GM18508 (cell line): ENCODE data around the gene SND1.

Experiments
- ATAC-seq: cut with Tn5 transposase; IDR thresholded peaks from one replicate; pipeline ENCODE4 v1.9.1; 2021; ENCODE audit warnings: moderate number of reproducible peaks; ENCODE audit not compliant: insufficient read depth, unreplicated experiment

The SND1 gene

DNA sequence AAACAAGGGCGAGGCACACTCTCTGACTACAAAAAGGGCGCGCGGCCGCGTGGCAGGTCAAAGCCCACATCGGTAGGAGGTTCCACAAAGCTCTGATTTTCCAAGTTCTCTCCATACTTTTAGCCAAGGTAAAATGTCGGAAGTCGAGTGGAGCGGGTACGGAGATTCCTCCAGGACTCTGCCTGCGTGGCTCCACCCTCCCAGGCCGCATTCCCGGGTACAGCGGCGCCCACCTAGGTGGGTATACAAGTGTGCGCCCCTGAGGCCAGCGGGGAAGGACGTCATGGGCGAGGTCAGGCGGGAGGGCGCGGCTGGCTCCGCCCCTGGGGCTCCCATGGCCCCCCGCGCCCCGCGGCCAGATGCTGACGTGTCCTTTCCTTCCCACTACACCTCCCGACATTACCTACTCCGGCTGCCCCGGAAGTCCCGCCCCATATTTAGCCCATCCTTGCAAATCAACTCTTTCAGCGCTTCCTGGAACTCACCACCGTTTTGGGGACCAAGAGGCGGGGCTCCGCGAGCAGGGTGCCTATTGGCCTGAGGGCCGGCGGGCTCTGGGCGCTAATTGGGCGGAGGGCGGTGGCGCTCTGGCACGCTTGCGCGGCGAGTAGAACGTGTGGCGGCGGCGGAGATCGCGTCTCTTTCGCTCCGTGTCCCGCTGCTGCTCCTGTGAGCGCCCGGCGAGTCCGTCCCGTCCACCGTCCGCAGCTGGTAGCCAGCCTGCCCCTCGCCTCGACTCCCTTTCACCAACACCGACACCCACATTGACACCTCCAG lies at the start of gene SND1:
TSS of gene SND1 (plus strand) at position 639 of the 777 bp plus-strand sequence. CDS start 180 bp downstream, outside the sequence.
- peak; percentile 98 for ATAC-seq

GRCh38 chr7:127608446-127608845 lies 43.5 kb upstream of the SND1 start:
- ATAC-seq = no peak

DNA sequence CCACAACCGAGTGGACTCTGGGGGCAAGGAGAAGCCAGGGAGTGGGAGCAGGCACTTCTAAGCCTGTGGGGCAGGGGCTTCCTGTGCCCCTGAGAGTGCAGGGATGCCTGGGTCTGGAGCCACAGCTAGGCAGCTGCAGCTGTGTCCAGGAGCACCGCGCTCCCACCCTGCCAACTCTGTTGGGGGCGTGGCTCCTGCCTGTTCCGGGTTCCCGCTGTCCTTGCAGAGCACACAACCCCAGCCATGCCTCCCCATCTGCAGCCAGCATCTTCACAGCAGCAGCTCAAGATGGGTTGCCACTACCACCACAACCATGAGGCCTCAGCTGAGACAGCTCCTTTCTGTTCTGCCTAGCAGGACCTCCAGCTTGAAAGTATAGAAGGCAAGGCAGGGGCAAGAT lies 42.7 kb upstream of the SND1 start:
- ATAC-seq = no peak

DNA sequence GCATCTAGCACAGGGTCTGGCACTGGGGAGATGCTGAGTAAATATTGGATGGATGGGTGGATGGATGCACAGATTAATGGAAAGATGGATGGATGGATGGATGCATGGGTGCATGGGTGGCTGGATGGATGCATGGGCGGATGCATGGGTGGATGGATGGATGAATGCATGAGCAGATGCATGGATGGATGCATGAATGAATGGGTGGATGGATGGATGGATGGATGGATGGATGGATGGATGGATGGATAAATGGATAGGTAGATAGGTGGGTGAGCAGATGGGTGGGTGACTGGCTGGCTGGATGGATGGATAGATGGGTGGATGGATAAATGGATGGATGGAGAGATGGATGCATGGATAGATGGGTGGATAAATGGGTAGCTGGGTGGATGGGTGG lies 39.7 kb upstream of the SND1 start:
- ATAC-seq = no peak

GRCh38 chr7:127616724-127617123 lies 35.3 kb upstream of the SND1 start:
- no peak for ATAC-seq

DNA sequence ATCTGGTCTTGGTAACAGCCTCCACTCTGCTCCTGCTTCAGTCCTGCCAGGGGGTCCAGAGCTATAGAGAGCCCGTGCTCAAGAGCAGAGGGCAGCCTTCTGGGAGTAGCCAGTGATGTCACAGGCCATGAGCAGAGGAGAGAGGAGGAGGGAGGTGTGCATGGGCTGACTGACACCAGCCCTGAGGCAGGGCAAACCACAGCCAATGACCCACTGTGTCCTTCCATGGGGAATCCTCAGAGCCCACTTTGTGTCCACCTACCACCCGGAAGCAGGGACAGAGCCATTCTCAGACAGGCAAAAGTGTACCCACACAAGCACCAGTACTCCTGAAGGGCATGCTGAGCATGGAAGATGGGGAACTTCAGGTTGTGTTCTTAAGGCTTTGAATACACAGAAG lies 34.0 kb upstream of the SND1 start, which contains the start of gene PAX4:
TSS of gene PAX4 (minus strand) at position 101 of the 400 bp plus-strand sequence. CDS start 2,214 bp downstream, outside the sequence.
- no peak for ATAC-seq

DNA sequence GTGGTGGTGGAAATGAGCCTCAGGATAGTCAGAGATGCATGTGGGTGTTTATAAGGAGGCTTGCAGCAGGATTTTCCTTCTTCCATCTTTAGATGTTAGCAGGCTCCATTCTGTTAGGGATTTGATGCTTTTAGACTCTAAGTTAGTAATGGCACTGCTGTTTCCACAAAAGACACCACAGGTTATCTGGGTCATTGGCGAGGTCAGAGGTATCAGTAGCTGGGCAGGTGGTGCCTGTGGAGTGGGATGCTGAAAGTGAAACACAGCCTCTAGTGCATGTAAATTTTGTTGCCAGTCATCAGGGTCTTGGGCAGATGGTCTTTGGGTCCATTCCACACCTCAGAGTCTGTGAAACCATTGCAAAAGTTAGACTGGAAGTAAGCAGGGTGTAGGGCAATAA lies 33.2 kb upstream of the SND1 start:
- no peak for ATAC-seq

DNA sequence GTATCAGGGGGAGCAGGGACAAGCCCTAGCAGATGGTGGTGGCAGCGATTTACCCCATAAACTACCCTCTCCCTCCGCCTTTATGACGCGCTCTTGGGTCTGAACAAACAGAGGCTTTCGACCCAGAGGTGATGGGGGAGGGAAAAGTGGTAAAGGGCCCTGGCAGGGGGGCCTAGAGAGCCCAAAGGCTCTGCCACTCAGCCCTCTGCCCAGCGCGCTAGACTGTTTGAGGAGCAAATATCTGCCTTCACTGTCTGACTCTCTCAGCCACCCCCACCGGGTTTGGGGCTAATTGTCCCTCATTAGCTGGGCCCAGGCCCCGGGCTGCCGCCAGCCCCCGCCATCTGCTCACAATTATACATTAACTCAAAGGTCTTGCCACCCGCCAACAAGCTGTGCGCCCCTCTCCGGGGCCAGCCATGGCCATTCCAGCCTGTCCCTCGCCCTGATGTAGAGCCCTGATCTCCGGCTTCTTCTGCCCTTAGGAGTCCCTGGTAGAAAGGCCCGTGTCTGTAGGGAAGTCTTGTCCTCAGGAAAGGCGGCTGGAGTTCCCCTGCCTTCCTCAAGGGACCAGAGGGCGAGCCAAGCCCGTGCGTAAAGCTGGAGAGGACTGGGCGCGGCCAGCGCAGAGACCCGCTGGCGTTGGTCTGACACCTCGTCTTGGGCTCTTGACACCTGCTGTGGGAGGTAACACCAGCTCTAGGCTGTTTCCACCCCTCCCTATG lies 32.2 kb upstream of the SND1 start:
- no peak for ATAC-seq

GRCh38 chr7:127620406-127621233 lies 31.4 kb upstream of the SND1 start:
- no peak for ATAC-seq

DNA sequence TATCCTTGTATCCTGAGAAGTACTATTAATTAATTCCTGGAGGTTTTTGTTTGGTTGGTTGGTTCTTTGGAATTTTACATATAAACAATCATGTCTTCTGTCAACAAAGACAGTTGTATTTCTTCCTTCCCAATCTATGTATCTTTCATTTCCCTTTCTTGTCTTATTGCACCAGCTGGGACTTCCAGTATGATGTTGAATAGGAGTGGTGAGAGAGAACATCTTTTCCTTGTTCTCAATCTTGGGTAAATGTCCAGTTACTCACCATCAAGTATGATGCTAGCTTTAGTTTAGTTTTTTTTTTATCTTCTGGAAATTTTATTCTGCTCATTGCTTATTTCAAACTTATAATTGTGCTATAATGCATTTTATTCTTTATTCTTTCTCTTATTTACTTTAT lies 26.7 kb upstream of the SND1 start:
- ATAC-seq = no peak

- ATAC-seq = no peak
These were observed 23.5 kb upstream of the SND1 start for GRCh38 chr7:127628445-127628844.

DNA sequence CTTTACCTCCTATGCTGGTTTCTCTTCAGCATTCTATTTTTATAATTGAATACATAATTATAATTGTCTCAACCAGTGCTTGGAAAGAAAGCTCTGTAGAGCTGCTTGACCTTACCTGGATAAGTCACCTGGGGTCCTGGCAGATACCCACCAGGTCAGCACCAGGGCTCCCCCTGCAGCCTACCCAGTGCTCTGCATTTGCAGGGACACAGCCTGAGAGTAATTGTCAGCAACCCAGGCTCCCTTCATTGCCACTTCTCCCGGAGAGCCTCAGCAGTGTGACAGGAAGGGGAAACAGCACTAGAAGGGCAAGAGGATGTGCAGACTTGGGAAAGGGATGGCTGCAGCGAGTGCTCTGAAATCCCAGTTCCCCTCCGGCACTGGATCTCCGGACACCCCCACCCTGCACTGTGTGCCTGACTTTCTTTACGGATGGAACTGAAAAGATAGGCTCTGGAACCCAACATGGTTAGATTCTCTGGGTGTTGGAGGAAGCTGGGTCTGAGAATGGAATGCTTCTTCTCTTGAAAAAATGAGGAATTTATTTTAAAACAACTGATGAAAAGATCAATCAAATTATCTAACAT lies 22.6 kb upstream of the SND1 start:
- ATAC-seq = no peak

- no peak for ATAC-seq
These were observed 19.6 kb upstream of the SND1 start for GRCh38 chr7:127632276-127632910.

DNA sequence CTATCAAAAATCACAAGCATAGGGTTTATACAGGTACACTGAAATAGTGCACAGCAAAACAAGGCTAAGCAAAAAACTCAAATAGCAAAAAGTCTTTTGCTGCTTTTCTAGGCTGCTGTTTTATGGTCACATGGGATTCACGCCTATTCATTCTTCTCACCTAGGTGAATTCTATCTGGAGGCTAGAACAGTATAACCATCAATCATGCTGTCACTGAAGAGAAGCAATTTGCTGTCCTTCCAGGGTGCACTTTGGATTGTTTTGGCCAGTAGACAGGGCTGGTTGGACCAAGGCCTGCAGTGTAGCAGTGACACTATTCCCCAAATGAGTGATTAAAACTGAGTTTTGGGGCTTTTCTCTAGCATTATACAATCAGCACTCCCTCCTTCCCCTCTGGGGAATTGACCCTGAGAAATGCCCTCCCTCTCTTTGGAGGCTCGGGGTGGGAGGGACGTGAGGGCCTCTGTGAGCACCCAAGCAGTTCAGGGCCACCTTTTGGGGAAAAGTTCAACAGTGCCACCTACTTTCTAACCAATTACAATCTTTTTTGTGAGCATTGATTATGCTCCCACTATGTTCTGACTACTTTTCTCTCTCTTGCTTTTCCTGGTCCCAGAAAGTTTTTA lies 16.2 kb upstream of the SND1 start:
- ATAC-seq = no peak

DNA sequence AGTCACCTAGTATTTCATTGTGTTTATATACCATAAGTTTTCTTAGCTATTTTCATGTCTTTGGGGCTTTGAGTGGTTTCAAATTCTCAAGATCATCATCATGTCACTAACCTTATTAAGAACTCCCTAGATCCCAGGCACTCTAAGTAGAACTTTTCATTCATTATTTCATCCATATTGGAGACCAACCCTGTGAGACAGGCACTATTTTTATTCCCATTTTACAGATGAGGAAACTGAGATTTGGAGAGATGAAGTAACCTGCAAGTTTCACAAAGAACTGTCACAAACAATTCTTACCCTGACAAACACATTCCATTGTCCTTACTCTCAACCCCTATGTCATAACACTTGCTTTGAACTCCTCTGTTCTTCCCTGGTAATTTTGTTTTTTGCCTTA lies 13.8 kb upstream of the SND1 start:
- ATAC-seq = no peak

- ATAC-seq = no peak
These were observed 7.5 kb upstream of the SND1 start for GRCh38 chr7:127644484-127644883.

DNA sequence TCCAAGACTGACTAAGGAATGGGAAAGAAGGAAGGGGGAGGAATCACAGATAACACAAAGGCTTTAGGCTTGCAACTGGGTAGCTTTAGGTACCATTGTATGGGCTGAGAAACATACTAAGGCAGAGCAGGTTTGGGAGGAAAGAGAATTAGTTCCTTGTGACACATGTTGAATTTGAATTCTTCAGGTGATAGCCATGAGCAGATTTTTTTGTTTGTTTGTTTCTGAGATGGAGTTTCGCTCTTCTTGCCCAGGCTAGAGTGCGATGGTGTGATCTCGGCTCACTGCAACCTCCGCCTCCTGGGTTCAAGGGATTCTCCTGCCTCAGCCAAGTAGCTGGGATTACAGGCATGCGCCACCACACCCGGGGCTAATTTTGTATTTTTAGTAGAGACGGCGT lies 4.4 kb upstream of the SND1 start:
- ATAC-seq = no peak

GRCh38 chr7:127648986-127649385 lies 3.0 kb upstream of the SND1 start:
- ATAC-seq = no peak

DNA sequence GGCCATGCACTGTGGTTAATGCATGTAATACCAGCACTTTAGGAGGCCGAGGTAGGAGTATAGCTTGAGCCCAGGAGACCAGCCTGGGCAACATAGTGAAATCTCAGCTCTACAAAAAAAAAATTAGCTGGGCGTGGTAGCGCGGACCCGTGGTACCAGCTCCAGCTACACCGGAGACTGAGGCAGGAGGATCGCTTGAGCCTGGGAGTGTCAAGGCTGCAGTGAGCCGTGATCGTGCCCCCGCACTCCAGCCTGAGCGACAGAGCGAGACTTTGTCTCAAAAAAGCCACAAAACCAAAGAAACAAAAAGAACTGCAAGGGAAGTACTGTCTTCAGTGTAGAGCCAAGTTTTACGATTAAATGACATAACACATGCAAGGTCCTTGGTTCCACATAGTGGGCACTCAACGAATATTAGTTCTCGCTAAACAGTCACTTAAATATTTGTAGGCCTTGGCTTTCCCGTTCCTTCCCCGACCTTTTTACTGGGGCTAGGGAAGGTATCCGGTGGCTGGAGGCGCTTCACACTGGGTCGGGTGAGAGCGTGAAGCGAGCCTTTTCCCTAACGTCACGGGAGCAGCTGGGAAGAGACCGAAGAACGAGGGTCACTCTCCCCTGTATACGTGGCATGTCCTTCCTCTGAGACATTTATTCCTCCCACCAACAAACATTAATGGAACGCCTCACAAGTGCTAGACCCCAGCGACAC lies 993 bp upstream of the SND1 start:
- no peak for ATAC-seq
